ENCODE measurements around the gene BLOC1S6.
"Not testable (repeated sequence)": the region's sequence is repeated elsewhere in the genome, so short reads cannot be mapped to it uniquely, and the experiment has no call there.

BLOC1S6 gene

DNA sequence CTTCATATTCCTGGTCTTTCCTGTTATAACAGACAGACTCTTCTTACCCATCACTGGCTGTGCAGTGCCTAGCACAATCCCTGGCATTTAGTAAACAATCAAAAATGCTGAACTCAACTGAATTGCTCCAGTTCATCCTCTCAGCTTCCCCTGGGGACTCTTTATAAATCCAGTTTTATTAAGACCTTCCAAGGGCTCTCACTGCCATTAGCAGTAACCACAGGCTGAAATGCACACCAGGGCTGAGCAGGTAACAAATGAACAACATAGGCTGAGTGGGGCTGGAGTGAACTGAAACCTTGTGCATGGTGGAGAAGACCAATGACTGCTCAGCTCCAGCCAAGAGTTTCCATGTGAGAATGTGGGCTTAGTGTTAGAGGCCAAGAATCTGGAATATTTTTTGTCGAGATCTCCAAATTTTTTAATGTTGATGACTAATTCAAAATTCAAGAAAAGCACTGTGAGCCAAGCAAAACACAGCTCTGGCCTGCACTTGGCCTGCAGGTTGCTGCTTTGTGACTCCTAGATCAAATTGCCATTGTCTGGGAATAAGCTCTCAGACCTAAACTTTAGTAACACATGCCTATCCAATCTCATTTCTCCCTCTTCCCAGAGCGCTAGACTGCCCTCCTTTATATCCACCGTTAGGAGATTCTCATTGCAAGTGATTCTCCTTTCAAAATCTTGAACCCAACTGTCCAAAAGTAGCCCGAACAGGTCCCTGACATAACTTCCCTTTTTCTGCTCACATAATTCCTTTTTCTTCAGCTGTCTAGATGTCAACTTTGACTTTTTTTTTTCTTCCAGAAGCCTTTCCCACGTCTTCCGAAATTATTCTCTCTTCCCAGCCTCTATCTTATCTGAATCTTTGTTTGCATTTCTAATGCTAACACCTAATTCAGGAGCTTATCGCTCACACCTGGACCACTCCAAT is 55.1 kb downstream of the BLOC1S6 start:
- DNase-seq, result no peak

DNA sequence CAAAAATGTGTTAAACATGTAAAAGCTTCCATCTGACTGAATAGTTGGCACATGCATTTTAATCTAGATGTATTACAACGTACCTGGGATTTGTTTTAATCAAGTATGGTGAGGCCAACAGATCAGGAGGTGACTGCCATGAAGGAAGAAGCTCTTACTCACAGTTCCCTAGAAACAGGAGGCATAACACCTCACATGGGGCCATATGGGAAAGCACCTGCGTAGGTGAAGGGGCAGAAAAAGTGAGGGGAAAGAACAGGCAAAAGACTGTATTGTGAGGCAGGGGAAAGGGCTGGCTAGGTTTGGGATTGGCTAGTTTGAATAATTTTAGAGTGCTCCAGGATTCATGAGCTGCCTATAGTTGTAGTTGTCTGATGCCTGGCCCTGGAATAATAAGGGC is 57.3 kb downstream of the BLOC1S6 start:
- DNase-seq, result no peak

DNA sequence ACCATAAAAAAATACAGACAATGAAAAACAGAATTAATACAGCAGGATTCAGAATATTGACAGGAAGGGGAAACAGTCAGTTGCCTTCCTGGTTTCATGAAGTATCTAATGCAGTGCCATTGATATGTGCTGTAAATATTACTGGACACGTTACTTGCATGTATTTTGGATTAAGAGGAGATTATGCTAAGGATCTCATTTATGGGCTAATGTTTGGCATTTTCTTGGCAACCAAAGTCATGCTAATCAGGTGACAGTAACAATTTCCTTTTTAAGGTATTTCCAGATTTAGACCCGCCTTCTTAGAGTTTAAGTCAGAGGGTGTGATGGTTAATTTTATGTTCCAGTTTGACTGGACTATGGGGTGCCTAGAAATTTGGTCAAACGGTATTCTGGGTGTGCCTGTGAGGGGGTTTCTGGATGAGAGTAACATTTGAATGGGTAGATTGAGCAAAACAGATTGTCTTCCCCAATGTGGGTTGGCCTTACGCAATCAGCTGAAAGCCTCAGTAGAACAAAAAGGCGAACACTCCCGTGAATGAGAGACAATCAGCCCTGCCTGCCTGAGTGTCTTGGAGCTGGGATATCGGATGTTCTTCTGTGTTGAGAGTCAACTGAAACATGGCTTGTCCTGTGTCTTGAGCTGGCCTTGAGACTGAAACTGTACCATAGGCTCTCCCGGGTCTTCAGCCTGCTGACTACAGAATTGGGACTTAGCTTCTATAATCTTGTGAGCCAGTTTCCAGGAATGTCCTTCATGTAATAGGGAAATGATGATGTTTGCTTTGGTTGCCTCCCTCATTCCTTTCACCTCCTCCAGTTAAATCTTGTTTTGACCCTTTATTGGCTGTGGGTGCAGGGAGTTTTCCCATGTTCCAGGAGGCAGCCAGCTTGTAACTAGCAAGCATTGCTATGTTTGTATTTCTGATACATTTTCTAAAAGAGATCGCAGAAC is 58.1 kb downstream of the BLOC1S6 start:
- DNase-seq, result no peak

DNA sequence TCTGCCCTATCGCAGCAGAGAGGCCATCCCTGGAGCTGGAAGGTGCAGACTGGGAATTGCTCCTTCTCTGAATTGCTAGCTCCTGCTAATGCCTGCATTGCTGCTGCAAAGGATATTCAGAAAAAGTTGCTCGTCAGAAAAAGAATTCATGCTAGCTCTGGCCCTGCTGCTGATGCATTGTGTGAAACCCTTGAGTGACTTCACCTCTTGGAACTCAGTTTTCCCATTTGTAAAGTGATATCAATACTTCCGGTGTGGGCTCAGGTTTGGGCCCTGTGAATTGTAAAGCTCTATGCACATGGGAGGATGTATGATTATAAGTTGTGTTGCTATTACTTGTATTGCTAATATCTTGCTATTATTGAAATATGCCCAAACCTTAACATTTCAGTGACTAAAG is 59.0 kb downstream of the BLOC1S6 start:
- DNase-seq, result no peak

DNA sequence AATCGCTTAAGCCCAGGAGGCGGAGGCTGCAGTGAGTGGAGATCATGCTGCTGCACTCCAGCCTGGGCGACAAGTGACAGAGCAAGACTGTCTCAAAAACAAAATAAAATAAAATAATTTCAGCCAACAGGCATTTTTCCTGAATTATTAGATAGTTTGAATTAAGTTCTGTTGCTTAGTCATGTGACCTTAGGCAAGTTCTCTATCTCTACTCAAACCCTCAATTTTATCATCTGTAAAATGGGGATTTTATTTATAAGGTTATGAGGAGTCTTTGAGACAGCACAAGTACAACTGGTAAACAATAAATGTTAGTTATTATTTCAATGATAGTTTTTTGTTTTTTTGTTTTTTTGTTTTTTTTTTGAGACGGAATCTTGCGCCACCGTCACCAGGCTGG is 60.6 kb downstream of the BLOC1S6 start:
- DNase-seq, result no peak

DNA sequence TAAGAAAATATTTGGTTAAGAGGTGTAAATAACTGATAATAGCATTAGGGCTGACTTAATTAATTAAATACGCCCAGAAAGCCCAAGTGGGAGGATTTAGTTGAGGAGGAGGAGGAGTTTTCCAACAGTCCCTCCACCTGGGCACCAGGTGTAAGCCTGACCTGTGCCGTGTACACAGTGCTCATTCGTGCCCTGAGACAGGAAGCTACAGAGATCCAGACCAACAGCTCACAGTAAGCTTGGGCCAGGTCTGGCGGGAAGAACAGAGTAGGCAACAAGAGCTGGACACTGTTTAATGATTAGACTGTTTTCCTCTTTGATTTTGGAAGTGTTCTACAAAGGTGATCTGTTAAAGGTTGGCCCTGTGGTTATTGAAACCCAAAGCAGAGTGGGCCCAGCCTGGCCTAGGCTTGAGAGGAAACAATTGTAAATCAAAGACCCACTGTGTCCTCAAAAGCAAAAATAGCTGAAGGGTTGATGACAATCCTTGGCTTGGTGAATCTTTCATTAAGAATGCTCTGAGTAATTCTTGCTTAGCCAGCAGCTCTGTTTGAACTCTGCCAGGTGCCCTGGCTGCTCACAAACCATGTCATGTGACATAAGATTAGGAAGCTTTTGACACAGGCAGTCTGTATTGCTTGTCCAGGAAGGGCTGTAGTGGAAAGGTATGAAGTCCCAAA is 61.5 kb downstream of the BLOC1S6 start:
- DNase-seq, result no peak

DNA sequence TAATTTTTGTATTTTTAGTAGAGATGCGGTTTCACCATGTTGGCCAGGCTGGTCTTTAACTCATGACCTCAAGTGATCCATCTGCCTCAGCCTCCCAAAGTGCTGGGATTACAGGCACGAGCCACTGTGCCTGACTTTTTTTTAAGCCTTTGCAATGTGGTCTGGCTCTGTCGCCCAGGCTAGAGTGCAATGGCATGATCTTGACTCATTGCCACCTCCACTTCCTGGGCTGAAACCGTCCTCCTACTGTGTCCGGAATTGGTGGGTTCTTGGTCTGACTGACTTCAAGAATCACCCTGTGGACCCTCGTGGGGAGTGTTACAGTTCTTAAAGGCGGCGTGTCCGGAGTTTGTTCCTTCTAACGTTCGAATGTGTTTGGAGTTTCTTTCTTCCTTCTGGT is 62.8 kb downstream of the BLOC1S6 start:
- not testable (repeated sequence) for DNase-seq

DNA sequence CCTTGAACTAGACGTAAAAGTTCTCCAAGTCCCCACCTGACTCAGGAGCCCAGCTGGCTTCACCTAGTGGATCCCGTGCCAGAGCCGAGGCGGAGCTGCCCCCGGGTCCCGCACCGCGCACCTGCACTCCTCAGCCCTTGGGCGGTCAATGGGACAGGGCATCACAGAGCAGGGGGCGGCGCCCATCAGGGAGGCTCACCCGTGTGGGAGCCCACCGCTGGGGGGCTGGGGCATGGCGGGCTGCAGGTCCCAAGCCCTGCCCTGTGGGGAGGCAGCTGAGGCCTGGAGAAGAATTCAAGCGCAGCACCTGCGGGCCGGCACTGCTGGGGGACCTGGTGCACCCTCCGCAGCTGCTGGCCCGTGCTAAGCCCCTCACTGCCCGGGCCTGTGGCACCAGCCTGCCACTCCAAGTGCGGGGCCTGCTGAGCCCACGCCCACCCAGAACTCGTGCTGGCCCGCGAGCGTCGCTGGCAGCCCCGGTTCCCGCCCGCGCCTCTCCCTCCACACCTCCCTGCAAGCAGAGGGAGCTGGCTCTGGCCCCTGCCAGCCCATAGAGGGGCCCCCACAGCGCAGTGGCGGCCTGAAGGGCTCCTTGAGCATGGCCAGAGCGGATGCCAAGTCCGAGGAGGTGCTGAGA is 63.8 kb downstream of the BLOC1S6 start:
- DNase-seq, result no peak

DNA sequence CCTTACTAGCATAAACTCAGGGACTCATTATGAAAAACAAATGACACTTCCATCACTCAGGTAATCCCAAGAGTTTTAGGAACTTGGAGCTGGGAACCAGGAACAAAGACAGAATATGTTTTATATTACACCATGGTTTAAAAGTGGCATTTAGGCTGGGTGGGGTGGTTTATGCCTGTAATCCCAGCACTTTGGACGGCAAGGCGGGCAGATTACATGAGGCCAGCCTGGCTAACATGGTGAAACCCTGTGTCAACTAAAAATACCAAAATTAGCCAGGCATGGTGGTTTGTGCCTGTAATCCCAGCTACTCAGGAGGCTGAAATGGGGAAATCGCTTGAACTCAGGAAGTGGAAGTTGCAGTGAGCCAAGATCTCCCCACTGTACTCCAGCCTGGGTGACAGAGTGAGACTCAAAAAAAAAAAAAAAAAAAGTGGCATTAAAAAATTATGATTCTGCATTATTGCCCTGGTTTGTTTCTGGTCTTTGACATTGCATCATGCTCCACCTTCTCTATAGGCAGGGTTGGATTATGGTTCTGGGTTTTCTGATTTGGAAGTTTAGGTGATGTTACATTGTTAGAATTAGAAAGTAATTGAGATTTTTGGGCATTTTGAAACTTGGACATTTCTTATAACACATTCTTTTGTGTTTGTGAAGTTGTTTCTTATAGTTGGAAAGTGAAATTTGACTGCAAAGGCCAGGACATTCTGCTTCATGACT is 66.7 kb downstream of the BLOC1S6 start:
- no peak for DNase-seq

DNA sequence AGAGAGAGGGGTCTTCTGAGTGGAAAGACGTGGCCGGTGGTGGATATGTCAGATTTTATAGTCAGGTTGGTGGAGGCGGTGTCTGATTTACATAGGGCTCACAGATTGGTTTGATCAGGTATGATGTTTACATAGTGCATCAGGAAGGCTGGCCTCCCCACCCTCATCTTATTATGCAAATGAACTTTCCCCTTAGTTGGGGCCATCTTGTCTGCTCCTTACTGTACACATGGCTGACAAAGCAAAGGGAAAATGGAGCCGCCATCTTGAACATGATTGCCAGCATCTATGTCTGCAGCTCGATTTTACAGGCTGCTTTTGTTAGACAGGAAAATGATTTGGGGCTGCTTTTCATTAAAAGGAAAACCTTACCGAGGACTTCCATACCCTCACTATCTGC is 67.6 kb downstream of the BLOC1S6 start:
- DNase-seq, result no peak

DNA sequence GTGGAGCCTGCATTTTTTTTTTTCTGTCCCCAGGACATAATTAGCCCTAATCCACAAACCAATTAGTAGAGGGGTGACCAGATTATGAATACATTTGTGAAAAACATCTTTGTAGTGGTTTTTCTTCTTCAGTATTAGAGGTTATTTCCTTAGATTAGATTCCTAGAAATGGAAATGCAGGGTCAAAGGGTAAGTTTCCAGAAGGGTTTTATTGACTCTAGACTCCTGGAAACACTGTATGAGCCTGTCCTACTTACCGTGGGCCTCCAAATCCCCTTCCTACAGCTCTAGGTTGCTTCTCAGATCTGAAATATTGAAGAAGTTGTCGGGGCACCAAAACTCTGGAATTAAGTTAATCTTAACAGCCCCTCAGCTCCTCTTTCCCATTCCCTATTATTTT is 70.1 kb downstream of the BLOC1S6 start:
- DNase-seq, result no peak

DNA sequence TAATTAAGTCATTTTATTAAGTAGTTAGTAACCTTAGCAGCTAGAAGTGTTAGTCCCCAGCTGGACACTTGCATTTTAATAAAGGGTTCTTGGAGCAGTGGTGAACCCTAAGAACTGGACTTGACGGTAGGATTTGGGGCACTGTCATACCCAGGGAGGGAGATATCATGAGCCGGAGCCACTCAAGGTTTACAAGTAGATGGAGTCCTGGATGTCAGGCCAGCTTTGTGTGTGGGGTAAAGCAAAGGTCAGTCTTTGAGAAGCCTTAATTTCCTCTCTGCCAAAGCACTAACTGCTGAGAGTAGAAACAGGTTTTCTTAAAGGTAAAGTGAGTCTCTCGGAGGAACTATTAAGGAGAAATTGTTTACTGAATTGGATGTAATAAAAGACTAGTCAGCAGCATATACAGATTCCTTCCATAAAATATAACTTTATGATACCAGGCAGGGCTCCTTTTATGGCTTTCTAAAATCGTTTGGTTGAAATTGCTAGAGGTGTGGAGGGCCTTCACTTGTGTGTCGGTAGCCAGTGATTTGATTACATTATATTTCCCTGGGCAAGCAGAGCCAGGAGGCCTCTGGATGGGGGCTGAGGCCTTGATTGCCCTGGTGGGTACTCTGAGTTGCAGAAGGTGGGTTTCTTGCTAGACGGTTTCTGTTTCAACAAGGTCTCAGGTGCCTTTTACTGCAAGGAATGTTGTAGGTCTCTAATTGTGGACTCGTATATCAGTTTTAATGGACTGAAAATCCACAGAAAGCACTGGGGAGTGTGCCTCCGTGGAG is 70.8 kb downstream of the BLOC1S6 start:
- DNase-seq, result no peak
